SK-N-MC (cell line): ENCODE results near the gene PLXNA4.

Source experiments
- DNase-seq: peaks from one replicate; pipeline ENCODE4 v3.0.0-alpha.2; 2011; ENCODE audit warnings: low read depth, low spot score
- H3K27ac ChIP-seq: fragments of 200-600 bp; sonication (generic); 2 replicates; pipeline ENCODE4 v1.5.1; 2016; ENCODE audit warnings: mixed run types
- H3K36me3 ChIP-seq: fragments of 200-600 bp; sonication (generic); 2 replicates; pipeline ENCODE4 v1.6.1; 2017; ENCODE audit warnings: antibody characterized with exemption, low read length, mixed read lengths; ENCODE audit not compliant: insufficient read depth
- H3K4me3 ChIP-seq: fragments of 200-600 bp; sonication (generic); 2 replicates; pipeline ENCODE4 v1.5.1; 2016
- H3K9ac ChIP-seq: fragments of 200-600 bp; sonication (generic); 2 replicates; pipeline ENCODE4 v1.8.0; 2017; ENCODE audit warnings: mixed run types, mixed read lengths; ENCODE audit not compliant: insufficient read length
- H3K9me3 ChIP-seq: fragments of 200-600 bp; sonication (generic); 2 replicates; pipeline ENCODE4 v1.6.1; 2017; ENCODE audit warnings: low read depth, mild to moderate bottlenecking, antibody characterized with exemption, low read length, moderate library complexity, mixed read lengths
- EZH2 ChIP-seq: fragments of 200-600 bp; sonication (generic); IDR thresholded peaks from one replicate; pipeline ENCODE4 v1.6.1; 2017; ENCODE audit warnings: antibody characterized with exemption
- FOXP2 ChIP-seq: optimal IDR thresholded peaks from 2 replicates; pipeline ENCODE3; 2011; ENCODE audit warnings: mild to moderate bottlenecking, moderate library complexity; ENCODE audit not compliant: insufficient read depth; ENCODE audit errors: extremely low read length, control extremely low read depth
- POLR2AphosphoS5 ChIP-seq: IDR thresholded peaks from 2 replicates; pipeline ENCODE4 v1.6.1; 2012; ENCODE audit warnings: mild to moderate bottlenecking, low read depth, low read length, borderline replicate concordance

PLXNA4 gene

GRCh38 chr7:132435016-132435990 is 141.0 kb downstream of the PLXNA4 start:
- no peak overlapping the region for H3K9ac ChIP-seq
- no peaks in the 10 kb centered on the region for H3K9me3 ChIP-seq
- DNase-seq = no peak
- no peak for TF ChIP-seq FOXP2
- TF ChIP-seq POLR2AphosphoS5 = no peak
- no peak for TF ChIP-seq EZH2
- H3K27ac ChIP-seq = no peak overlapping the region
- H3K4me3 ChIP-seq = no peak overlapping the region
- no peaks in the 10 kb centered on the region for H3K36me3 ChIP-seq

GRCh38 chr7:132434041-132434440 is 142.2 kb downstream of the PLXNA4 start:
- H3K27ac ChIP-seq = no peak overlapping the region
- H3K4me3 ChIP-seq = no peak overlapping the region
- H3K9ac ChIP-seq = no peak overlapping the region
- H3K36me3 ChIP-seq = no peaks in the 10 kb centered on the region
- H3K9me3 ChIP-seq = no peaks in the 10 kb centered on the region
- TF ChIP-seq POLR2AphosphoS5 (no peak), FOXP2 (no peak), EZH2 (no peak)
- no peak for DNase-seq

GRCh38 chr7:132433301-132433700 is 143.0 kb downstream of the PLXNA4 start:
- Histone ChIP-seq H3K9ac (no peak overlapping the region), H3K27ac (no peak overlapping the region), H3K9me3 (no peaks in the 10 kb centered on the region), H3K4me3 (no peak overlapping the region), H3K36me3 (no peaks in the 10 kb centered on the region)
- no peak for DNase-seq
- TF ChIP-seq EZH2 (no peak), FOXP2 (no peak), POLR2AphosphoS5 (no peak)

- no peak overlapping the region for H3K4me3 ChIP-seq
- H3K27ac ChIP-seq = no peak overlapping the region
- H3K9me3 ChIP-seq = no peaks in the 10 kb centered on the region
- no peaks in the 10 kb centered on the region for H3K36me3 ChIP-seq
- TF ChIP-seq FOXP2 = no peak
- no peak for TF ChIP-seq POLR2AphosphoS5
- no peak for TF ChIP-seq EZH2
- no peak overlapping the region for H3K9ac ChIP-seq
- no peak for DNase-seq
These were observed 145.1 kb downstream of the PLXNA4 start for GRCh38 chr7:132430861-132431822.

GRCh38 chr7:132430041-132430855 is 146.0 kb downstream of the PLXNA4 start:
- H3K27ac ChIP-seq = no peak overlapping the region
- H3K9ac ChIP-seq = no peak overlapping the region
- no peaks in the 10 kb centered on the region for H3K9me3 ChIP-seq
- H3K36me3 ChIP-seq = no peaks in the 10 kb centered on the region
- TF ChIP-seq POLR2AphosphoS5 (no peak), EZH2 (no peak), FOXP2 (no peak)
- no peak overlapping the region for H3K4me3 ChIP-seq
- DNase-seq = no peak

- TF ChIP-seq EZH2 (no peak), FOXP2 (no peak), POLR2AphosphoS5 (no peak)
- Histone ChIP-seq H3K9me3 (no peaks in the 10 kb centered on the region), H3K27ac (no peak overlapping the region), H3K4me3 (no peak overlapping the region), H3K36me3 (no peaks in the 10 kb centered on the region), H3K9ac (no peak overlapping the region)
- no peak for DNase-seq
These were observed 147.1 kb downstream of the PLXNA4 start for GRCh38 chr7:132429181-132429580.

- H3K36me3 ChIP-seq = no peaks in the 10 kb centered on the region
These were observed 147.9 kb downstream of the PLXNA4 start for GRCh38 chr7:132428247-132428919.

More at GRCh38 chr7:132428247-132428919, 147.9 kb downstream of the PLXNA4 start:
- H3K4me3 ChIP-seq = no peak overlapping the region
- no peak overlapping the region for H3K9ac ChIP-seq
- no peak overlapping the region for H3K27ac ChIP-seq
- no peak for DNase-seq
- H3K9me3 ChIP-seq = no peaks in the 10 kb centered on the region
- TF ChIP-seq FOXP2 = no peak
